Measurements from ENCODE around the gene ALDH3B1.

Gene ALDH3B1

DNA sequence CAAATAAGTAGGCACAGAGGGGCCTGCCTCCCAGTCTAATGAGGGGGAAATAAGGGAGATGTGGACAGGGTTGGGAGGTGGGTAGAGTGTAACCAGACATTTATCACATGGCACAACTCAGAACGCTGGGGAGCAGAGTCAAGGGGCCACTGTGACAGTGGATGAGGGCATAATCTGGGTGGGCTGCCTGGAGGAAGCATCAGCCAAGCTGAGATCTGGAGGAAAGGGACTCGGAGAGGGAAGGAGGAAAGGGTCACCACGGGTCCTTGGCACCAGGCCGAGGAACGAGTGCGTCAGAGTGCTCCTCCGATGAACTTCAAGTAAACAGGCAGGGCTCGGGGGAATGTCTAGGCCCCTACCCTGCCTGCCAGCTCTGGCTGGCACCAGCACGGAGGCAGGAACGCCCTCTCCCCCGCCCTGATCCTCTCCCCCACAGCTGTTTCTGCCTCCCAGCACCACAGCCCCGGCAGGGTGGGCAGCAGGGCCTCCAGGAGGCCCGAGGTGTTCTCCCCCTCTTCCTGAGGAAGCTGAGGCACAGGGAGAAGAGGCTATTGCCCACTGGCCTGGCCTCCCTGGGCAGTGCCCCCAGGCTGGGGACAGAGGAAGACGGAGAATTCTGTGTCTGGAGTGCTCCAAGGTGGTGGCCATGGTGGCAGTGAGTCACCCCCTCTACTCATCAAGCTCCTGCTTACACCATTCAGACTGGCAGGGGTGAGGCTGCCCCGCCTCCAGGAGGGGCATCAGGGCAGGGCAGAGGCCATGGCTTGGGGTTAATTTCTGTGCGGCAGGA is 4.2 kb downstream of the ALDH3B1 start:
- Histone ChIP-seq H3K4me3 (ENCODE audit: low read depth, low read length) (no peak overlapping the region), H3K27me3 (no peaks in the 10 kb centered on the region), H3K9me3 (no peaks in the 10 kb centered on the region), H3K4me1 (peaks cover 20% of the 10 kb centered on the region), H3K36me3 (no peaks in the 10 kb centered on the region)
- TF ChIP-seq, protein P1, sequence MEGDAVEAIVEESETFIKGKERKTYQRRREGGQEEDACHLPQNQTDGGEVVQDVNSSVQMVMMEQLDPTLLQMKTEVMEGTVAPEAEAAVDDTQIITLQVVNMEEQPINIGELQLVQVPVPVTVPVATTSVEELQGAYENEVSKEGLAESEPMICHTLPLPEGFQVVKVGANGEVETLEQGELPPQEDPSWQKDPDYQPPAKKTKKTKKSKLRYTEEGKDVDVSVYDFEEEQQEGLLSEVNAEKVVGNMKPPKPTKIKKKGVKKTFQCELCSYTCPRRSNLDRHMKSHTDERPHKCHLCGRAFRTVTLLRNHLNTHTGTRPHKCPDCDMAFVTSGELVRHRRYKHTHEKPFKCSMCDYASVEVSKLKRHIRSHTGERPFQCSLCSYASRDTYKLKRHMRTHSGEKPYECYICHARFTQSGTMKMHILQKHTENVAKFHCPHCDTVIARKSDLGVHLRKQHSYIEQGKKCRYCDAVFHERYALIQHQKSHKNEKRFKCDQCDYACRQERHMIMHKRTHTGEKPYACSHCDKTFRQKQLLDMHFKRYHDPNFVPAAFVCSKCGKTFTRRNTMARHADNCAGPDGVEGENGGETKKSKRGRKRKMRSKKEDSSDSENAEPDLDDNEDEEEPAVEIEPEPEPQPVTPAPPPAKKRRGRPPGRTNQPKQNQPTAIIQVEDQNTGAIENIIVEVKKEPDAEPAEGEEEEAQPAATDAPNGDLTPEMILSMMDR (IDR thresholded peaks at IDR 0.05; ENCODE audit: low read depth, low read length), result no peak
- DNase-seq, result no peak

DNA sequence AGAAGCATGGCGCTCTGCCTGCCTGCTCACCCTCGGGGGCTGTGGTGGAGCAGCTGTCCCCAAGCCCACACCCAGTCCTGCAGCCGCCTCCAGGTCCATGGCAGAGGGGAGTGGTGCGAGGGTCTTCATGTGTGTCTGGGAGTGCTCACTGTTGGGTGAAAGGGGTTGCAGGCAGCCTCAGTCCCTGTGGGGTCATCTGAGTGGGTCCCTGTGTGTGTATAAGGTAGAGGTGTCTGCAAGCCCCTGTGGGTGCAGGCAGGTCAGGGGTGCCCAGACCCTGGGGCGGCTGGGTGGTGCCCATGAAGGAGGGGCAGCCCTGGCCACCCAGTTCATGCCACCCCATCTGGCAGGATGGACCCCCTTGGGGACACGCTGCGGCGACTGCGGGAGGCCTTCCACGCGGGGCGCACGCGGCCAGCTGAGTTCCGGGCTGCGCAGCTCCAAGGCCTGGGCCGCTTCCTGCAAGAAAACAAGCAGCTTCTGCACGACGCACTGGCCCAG is 4.9 kb downstream of the ALDH3B1 start:
- TF ChIP-seq, protein P1 (IDR thresholded peaks at IDR 0.05; ENCODE audit: low read depth, low read length), result no peak
- peaks cover 14% of the 10 kb centered on the region for H3K4me1 ChIP-seq

DNA sequence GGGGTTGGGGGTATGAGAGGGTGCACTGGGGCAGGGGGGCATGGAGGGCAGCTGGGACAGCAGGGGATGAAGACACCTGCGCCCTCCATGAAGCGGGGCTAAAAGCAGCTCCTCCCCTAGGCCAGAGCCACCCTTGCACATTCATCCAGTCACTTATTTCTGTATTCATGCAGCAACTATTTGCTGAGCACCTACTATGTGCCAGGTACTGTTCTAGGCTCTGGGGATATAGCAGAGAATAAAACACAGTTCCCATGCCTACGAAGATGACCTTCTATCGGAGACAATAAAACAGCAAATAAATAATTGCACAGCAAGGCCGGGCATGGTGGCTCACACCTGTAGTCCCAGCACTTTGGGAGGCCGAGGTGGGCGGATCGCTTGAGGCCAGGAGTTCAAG is 5.3 kb downstream of the ALDH3B1 start:
- H3K9me3 ChIP-seq, result no peaks in the 10 kb centered on the region
- peaks cover 11% of the 10 kb centered on the region for H3K4me1 ChIP-seq
- no peak overlapping the region for H3K4me3 ChIP-seq (ENCODE audit: low read depth, low read length)
- TF ChIP-seq, protein P1 (IDR thresholded peaks at IDR 0.05; ENCODE audit: low read depth, low read length), result no peak
- no peak for DNase-seq
- H3K36me3 ChIP-seq, result no peaks in the 10 kb centered on the region
- H3K27me3 ChIP-seq, result no peaks in the 10 kb centered on the region

More for the DNA sequence above, 4.9 kb downstream of the ALDH3B1 start:
- no peaks in the 10 kb centered on the region for H3K9me3 ChIP-seq
- H3K4me3 ChIP-seq (ENCODE audit: low read depth, low read length), result no peak overlapping the region
- no peak for DNase-seq
- no peaks in the 10 kb centered on the region for H3K27me3 ChIP-seq
- H3K36me3 ChIP-seq, result no peaks in the 10 kb centered on the region

DNA sequence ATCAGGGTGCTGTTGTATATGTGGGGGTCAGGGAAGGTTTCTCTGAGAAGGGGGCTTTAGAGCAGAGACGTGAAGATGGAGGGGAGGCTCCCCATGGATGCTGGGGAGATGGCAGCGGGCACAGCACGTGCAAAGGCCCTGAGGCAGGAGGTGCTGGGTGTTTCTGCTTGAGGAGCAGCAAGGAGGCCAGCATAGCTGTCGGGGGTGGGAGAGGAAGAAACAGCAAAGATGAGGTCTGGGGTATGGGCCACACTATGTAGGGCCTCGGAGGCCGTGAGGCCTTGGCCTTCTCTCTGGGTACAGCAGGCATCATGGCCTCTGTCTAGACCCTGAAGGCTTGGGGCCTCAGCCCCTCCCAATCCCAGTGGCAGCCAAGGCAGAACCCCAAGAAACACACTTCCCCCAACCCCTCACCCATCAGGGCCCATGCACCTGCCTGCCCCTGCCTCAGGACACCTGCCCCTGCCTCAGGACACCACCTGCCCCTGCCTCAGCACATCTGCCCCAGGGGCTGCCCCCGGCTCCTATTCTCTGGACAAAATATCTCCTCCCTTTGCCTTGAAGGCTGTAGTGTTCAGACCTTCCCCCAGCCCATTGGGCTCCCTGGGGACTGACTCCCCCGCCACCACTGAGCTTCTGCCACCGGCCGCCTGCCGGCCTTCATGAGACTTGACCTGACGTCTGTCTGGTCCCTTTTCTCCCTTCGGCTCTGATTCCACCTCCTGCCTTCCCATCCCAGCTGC is 6.2 kb downstream of the ALDH3B1 start:
- no peaks in the 10 kb centered on the region for H3K27me3 ChIP-seq
- H3K4me3 ChIP-seq (ENCODE audit: low read depth, low read length), result no peak overlapping the region
- peaks cover 6% of the 10 kb centered on the region for H3K4me1 ChIP-seq
- TF ChIP-seq, protein P1 (IDR thresholded peaks at IDR 0.05; ENCODE audit: low read depth, low read length), result peak; percentile 18; the same call in 1 of the 2 replicates
- no peaks in the 10 kb centered on the region for H3K36me3 ChIP-seq
- no peaks in the 10 kb centered on the region for H3K9me3 ChIP-seq
- peak; percentile 68 for DNase-seq

DNA sequence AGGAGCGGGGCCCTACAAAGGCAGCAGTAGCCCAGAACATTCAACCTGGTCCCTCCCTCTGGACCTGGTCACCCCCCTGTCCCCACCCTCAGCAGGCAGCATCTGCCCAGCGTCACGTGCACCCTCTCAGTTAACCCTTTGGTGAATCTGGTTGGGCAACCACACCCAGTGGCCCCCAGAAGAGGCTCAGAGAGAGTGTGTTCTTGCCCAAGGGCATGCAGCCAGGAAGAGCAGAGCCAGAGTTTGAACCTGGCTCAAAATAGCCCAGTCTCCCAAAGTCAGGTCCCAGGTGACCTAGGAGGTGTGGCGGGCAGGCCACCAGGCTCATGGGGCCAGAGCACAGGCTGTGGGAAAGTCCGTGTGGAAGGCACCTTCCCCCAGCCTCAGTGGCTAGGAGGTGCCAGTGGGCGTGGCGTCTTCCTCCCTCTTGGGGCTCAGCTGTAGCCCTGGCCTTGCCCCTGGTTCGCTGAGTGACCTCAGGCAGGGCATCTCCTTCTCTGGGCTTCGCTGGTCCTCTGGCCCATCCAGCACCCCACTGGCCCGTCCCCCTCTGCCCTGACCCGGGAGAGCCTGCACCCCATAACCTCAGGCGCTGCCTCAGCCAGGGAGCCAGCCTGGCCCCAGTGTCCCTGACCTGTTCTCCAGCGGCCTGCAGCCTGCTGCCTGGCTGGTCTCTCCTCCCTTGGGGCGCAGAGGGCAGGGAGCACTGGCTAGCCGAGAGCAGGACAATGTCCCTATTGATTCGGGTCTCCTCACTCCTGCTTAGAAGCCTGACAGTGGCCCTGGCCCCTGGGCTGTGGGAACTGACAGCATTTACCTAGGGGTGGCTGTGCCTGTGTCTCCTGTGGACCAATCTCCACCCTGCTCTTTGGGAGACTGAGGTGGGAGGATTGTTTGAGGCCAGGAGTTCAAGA is 7.0 kb downstream of the ALDH3B1 start:
- Histone ChIP-seq H3K4me1 (peaks cover 6% of the 10 kb centered on the region), H3K9me3 (no peaks in the 10 kb centered on the region), H3K4me3 (ENCODE audit: low read depth, low read length) (no peak overlapping the region), H3K36me3 (no peaks in the 10 kb centered on the region), H3K27me3 (no peaks in the 10 kb centered on the region)
- DNase-seq, result no peak
- TF ChIP-seq, protein P1 (IDR thresholded peaks at IDR 0.05; ENCODE audit: low read depth, low read length), result no peak
